Middle frontal gyrus (tissue), 1 donor: ENCODE measurements around the gene ZNF865.

Experiments used
- DNase-seq: peaks from one replicate; pipeline ENCODE4 v3.0.0-alpha.2; 2015; ENCODE audit warnings: low spot score; ENCODE audit errors: extremely low spot score

Gene ZNF865

GRCh38 chr19:55658846-55659459 is 53.5 kb downstream of the ZNF865 start:
- no peak for DNase-seq

GRCh38 chr19:55659822-55660221 is 54.4 kb downstream of the ZNF865 start:
- no peak for DNase-seq

- DNase-seq: no peak
Observed at GRCh38 chr19:55660404-55660803, 55.0 kb downstream of the ZNF865 start.

- no peak for DNase-seq
Observed at GRCh38 chr19:55660991-55661390, 55.5 kb downstream of the ZNF865 start.

GRCh38 chr19:55661826-55662225 is 56.4 kb downstream of the ZNF865 start:
- no peak for DNase-seq

GRCh38 chr19:55663846-55664536 is 58.5 kb downstream of the ZNF865 start:
- no peak for DNase-seq

GRCh38 chr19:55666343-55667005 is 61.0 kb downstream of the ZNF865 start:
- DNase-seq: no peak
